Bronchial epithelial cell (primary cell): ENCODE results near the gene CHIA. TPM values are rescaled to one million over a fixed set of nuclear protein-coding genes. Genes with fewer than 3 reads are reported as not detected.
A peak's percentile ranks its signal among the peaks of the same experiment; 100 is the strongest.
"Not testable (repeated sequence)": the region's sequence is repeated elsewhere in the genome, so short reads cannot be mapped to it uniquely, and the experiment has no call there.

Experiments
- DNase-seq: peaks from one replicate; pipeline ENCODE4 v3.0.0-alpha.2; 2010; ENCODE audit warnings: low read depth
- FAIRE-seq: peaks from 2 replicates; lab custom pipeline; 2011; peaks lifted over from hg19 to GRCh38; lab: Jason Lieb, UNC
- H3K27me3 ChIP-seq: 2 replicates; pipeline ENCODE4 v1.5.1; 2011; ENCODE audit warnings: low read length; ENCODE audit not compliant: control insufficient read depth, insufficient read depth
- H3K36me3 ChIP-seq: 2 replicates; pipeline ENCODE4 v1.5.1; 2011; ENCODE audit warnings: low read length; ENCODE audit not compliant: control insufficient read depth, insufficient read depth
- H3K4me3 ChIP-seq: 2 replicates; pipeline ENCODE4 v1.5.1; 2011; ENCODE audit warnings: mild to moderate bottlenecking, low read depth, low read length, control low read depth
- CTCF ChIP-seq: IDR thresholded peaks from 2 replicates; pipeline ENCODE4 v1.5.1; 2011; ENCODE audit warnings: mild to moderate bottlenecking, moderate library complexity, low read length, control low read depth, inconsistent platforms; ENCODE audit not compliant: insufficient read depth, severe bottlenecking
- total RNA-seq: library from RNA; depleted of rRNA; stranded (reverse); fragments of >200 nt; gene quantifications from 2 replicates; pipeline ENCODE4 v1.2.1, GENCODE V29; 2014

CHIA gene
- total RNA-seq, 1 donor from 2014 or later = not detected

DNA sequence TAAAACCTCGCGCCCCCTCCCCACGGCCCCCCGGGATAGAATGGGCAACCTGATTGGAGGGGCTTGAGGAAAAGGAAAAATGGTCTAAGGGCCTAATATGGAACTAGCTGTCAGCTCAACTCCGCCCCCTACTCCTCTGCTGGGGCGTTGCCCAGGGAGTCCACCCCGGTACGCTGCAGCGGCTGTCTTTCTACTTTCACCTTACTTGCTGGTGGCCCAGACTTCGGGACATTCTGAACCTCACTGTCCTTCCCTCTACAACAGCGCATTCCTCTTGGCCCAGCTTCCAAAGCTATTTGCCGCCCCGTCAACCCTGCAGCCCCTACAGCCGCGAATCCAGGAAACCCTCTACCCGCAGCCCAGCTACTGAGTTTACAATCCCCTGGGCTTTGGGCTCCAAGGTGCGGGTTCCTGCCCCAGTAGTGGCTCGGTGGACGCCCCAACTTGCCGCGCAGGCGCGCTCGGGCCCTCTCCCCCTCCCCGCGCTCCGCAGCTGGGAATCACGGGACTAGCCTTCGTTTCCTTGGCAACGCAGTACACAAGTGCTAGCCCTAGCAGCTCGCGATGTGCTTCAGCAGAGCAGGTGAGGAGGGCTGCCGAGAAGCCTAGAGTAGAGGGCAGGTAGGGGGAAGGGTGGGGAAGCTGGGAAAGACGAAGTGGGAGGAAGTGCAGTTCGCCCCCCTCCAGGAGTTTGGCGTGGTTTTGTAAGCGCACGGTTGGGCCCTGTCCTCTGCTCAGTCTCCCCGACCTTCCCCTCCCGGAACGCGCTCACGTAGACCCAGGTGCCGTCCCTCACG is 55.6 kb downstream of the CHIA start:
- TF ChIP-seq CTCF = peak; percentile 18
- no peak for FAIRE-seq
- peak overlapping the region; percentile 44 for H3K4me3 ChIP-seq
- H3K27me3 ChIP-seq = peaks cover 4% of the 10 kb centered on the region
- no peaks in the 10 kb centered on the region for H3K36me3 ChIP-seq
- peak; percentile 59 for DNase-seq

DNA sequence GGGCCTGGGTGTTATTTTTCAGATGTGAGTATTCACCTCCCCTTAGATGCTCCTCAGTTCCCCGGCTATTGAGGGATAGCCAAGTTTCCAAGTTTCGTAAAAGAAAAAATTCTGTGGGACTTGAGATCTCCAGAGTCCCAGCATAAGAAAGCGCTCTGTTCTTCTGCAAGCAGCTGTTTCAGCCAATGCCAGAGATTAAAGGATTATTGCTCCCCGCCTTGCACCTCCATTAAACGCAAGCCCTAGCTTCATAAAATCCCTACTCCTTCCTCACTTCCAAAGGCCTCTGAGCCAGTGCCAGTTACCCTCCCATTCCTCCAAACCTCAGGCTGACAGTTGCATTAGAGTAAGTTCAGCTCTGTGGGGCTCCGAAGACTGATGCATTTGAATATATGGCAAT is 56.4 kb downstream of the CHIA start:
- H3K27me3 ChIP-seq = peaks cover 4% of the 10 kb centered on the region
- no peak for DNase-seq
- H3K36me3 ChIP-seq = no peaks in the 10 kb centered on the region
- no peak for FAIRE-seq
- no peak overlapping the region for H3K4me3 ChIP-seq
- no peak for TF ChIP-seq CTCF

GRCh38 chr1:111351700-111352099 is 61.0 kb downstream of the CHIA start:
- TF ChIP-seq CTCF = no peak
- Histone ChIP-seq H3K36me3 (no peaks in the 10 kb centered on the region), H3K27me3 (no peaks in the 10 kb centered on the region), H3K4me3 (no peak overlapping the region)
- DNase-seq (no peak), FAIRE-seq (no peak)

- Histone ChIP-seq H3K4me3 (no peak overlapping the region), H3K27me3 (no peaks in the 10 kb centered on the region), H3K36me3 (no peaks in the 10 kb centered on the region)
- TF ChIP-seq CTCF = no peak
- FAIRE-seq = no peak
- DNase-seq = no peak
Observed at GRCh38 chr1:111354584-111354983, 63.9 kb downstream of the CHIA start.

- FAIRE-seq (no peak), DNase-seq (no peak)
- no peaks in the 10 kb centered on the region for H3K36me3 ChIP-seq
- no peak for TF ChIP-seq CTCF
- no peak overlapping the region for H3K4me3 ChIP-seq
- no peaks in the 10 kb centered on the region for H3K27me3 ChIP-seq
Observed at GRCh38 chr1:111358964-111359363, 68.3 kb downstream of the CHIA start.

GRCh38 chr1:111359376-111359775 is 68.7 kb downstream of the CHIA start:
- TF ChIP-seq CTCF = no peak
- Histone ChIP-seq H3K27me3 (no peaks in the 10 kb centered on the region), H3K4me3 (no peak overlapping the region), H3K36me3 (no peaks in the 10 kb centered on the region)
- FAIRE-seq (no peak), DNase-seq (no peak)

GRCh38 chr1:111360257-111360656 is 69.6 kb downstream of the CHIA start:
- H3K27me3 ChIP-seq, H3K4me3 ChIP-seq, DNase-seq, H3K36me3 ChIP-seq, FAIRE-seq: not testable (repeated sequence)
